WTC11 (cell line): Measurements from ENCODE around the gene CFAP74. TPM values are rescaled to one million over a fixed set of nuclear protein-coding genes. Genes with fewer than 3 reads are reported as not detected.

Experiments used
- ATAC-seq: fragments of 200-7000 bp; cut with Tn5 transposase; 2 replicates; pipeline ENCODE4 v1.10.0; 2021; ENCODE audit warnings: mild to moderate bottlenecking, moderate library complexity
- CTCF ChIA-PET: fragments of 300-600 bp; sonication (Branson Sonifier 250); formaldehyde crosslinking; loops from one replicate; lab custom pipeline; 2021; ENCODE audit warnings: antibody characterized with exemption; lab: Charles Lee
- POLR2A ChIA-PET: fragments of 350-600 bp; sonication (Branson Sonifier 250); formaldehyde crosslinking; loops from one replicate; lab custom pipeline; 2021; ENCODE audit warnings: antibody characterized with exemption; lab: Charles Lee
- DNase-seq: peaks from one replicate; pipeline ENCODE4 v3.0.0; 2021; ENCODE audit warnings: low spot score
- H3K27ac Mint-ChIP-seq: 2 replicates; pipeline ENCODE4 v1.8.0; 2021; ENCODE audit warnings: mixed read lengths
- H3K27me3 Mint-ChIP-seq: 2 replicates; pipeline ENCODE4 v1.8.0; 2021; ENCODE audit warnings: low read depth, mild to moderate bottlenecking, moderate library complexity, mixed read lengths
- H3K36me3 Mint-ChIP-seq: 2 replicates; pipeline ENCODE4 v1.8.0; 2021; ENCODE audit warnings: mixed read lengths
- H3K4me1 Mint-ChIP-seq: 2 replicates; pipeline ENCODE4 v1.8.0; 2022; ENCODE audit warnings: mixed read lengths
- H3K4me3 Mint-ChIP-seq: 2 replicates; pipeline ENCODE4 v1.8.0; 2021; ENCODE audit warnings: mild to moderate bottlenecking, moderate library complexity, mixed read lengths
- H3K9me3 Mint-ChIP-seq: 2 replicates; pipeline ENCODE4 v1.8.0; 2021; ENCODE audit warnings: mixed read lengths
- AR ChIP-seq: fragments of 250-450 bp; sonication (Bioruptor Pico); IDR thresholded peaks from 2 replicates; pipeline ENCODE4 v1.9.0; 2021; ENCODE audit warnings: mild to moderate bottlenecking
- ARID4B ChIP-seq: sonication (generic); formaldehyde crosslinking; IDR thresholded peaks from 2 replicates; pipeline ENCODE4 v1.8.0; 2023; ENCODE audit warnings: missing genetic modification reagents, mild to moderate bottlenecking, borderline replicate concordance
- ATF2 ChIP-seq: sonication (generic); formaldehyde crosslinking; IDR thresholded peaks from 2 replicates; pipeline ENCODE4 v1.8.1; 2022; ENCODE audit warnings: low read depth, missing genetic modification reagents, borderline replicate concordance
- ATF3 ChIP-seq: sonication (generic); formaldehyde crosslinking; conservative IDR thresholded peaks from 2 replicates; pipeline ENCODE4 v1.8.1; 2022; ENCODE audit warnings: mild to moderate bottlenecking, missing genetic modification reagents
- FOXP4 ChIP-seq: sonication (generic); formaldehyde crosslinking; IDR thresholded peaks from 2 replicates; pipeline ENCODE4 v1.8.0; 2022; ENCODE audit warnings: mild to moderate bottlenecking, missing genetic modification reagents
- HMGXB4 ChIP-seq: sonication (generic); formaldehyde crosslinking; IDR thresholded peaks from 2 replicates; pipeline ENCODE4 v1.8.1; 2023; ENCODE audit warnings: mild to moderate bottlenecking, moderate library complexity, missing genetic modification reagents
- IRF1 ChIP-seq: sonication (generic); formaldehyde crosslinking; IDR thresholded peaks from 2 replicates; pipeline ENCODE4 v1.8.0; 2023; ENCODE audit warnings: missing genetic modification reagents
- JAZF1 ChIP-seq: fragments of 250-450 bp; sonication (Bioruptor Pico); IDR thresholded peaks from 2 replicates; pipeline ENCODE4 v1.9.0; 2021; ENCODE audit warnings: moderate library complexity, mild to moderate bottlenecking, inconsistent platforms
- MAX ChIP-seq: sonication (generic); formaldehyde crosslinking; IDR thresholded peaks from 2 replicates; pipeline ENCODE4 v1.8.0; 2022; ENCODE audit warnings: mild to moderate bottlenecking, missing genetic modification reagents
- PRDM15 ChIP-seq: sonication (generic); formaldehyde crosslinking; IDR thresholded peaks from 2 replicates; pipeline ENCODE4 v1.8.0; 2022; ENCODE audit warnings: missing genetic modification reagents
- RORB ChIP-seq: fragments of 250-450 bp; sonication (Bioruptor Pico); IDR thresholded peaks from 2 replicates; pipeline ENCODE4 v1.9.0; 2021; ENCODE audit warnings: mild to moderate bottlenecking
- SMAD3 ChIP-seq: sonication (generic); formaldehyde crosslinking; IDR thresholded peaks from 2 replicates; pipeline ENCODE4 v1.8.0; 2022; ENCODE audit warnings: missing genetic modification reagents, mild to moderate bottlenecking, borderline replicate concordance
- SMAD4 ChIP-seq: sonication (generic); formaldehyde crosslinking; IDR thresholded peaks from 2 replicates; pipeline ENCODE4 v1.8.0; 2022; ENCODE audit warnings: mild to moderate bottlenecking, missing genetic modification reagents
- ZNF121 ChIP-seq: sonication (generic); formaldehyde crosslinking; IDR thresholded peaks from 2 replicates; pipeline ENCODE4 v1.8.0; 2023; ENCODE audit warnings: missing genetic modification reagents
- ZNF317 ChIP-seq: sonication (generic); formaldehyde crosslinking; IDR thresholded peaks from 2 replicates; pipeline ENCODE4 v1.8.1; 2023; ENCODE audit warnings: low read depth, mild to moderate bottlenecking, moderate library complexity, missing genetic modification reagents, borderline replicate concordance
- ZSCAN18 ChIP-seq: fragments of 250-450 bp; sonication (Bioruptor Pico); IDR thresholded peaks from 2 replicates; pipeline ENCODE4 v2.1.2; 2022; ENCODE audit warnings: mild to moderate bottlenecking, moderate library complexity
- total RNA-seq: library from RNA; stranded (reverse); gene quantifications from 3 replicates; pipeline ENCODE4 v1.2.3, GENCODE V29; 2021

The CFAP74 gene
- total RNA-seq, 1 experiment from 2014 or later, result 0.35 TPM

GRCh38 chr1:1947493-1947892 lies 56.1 kb downstream of the CFAP74 start (continued):
- TF ChIP-seq ATF2, result no peak

- Mint-ChIP-seq H3K9me3 (peaks cover 10% of the 10 kb centered on the region), H3K4me1 (peaks cover 4% of the 10 kb centered on the region; the same call in 1 of the 2 replicates)
- POLR2A ChIA-PET, result no interaction called here
- TF ChIP-seq MAX (CRISPR knock-in tag) (no peak), SMAD4 (CRISPR knock-in tag) (no peak), ARID4B (CRISPR knock-in tag) (no peak), ATF3 (no peak), SMAD3 (CRISPR knock-in tag) (no peak), HMGXB4 (CRISPR knock-in tag) (no peak), ZSCAN18 (no peak), RORB (CRISPR knock-in tag) (no peak), ZNF121 (CRISPR knock-in tag) (no peak), AR (CRISPR knock-in tag) (no peak), FOXP4 (no peak), IRF1 (CRISPR knock-in tag) (no peak), PRDM15 (CRISPR knock-in tag) (no peak), JAZF1 (no peak), ZNF317 (CRISPR knock-in tag) (no peak)
These were observed 57.0 kb downstream of the CFAP74 start for GRCh38 chr1:1946540-1946939.

More at GRCh38 chr1:1946540-1946939, 57.0 kb downstream of the CFAP74 start:
- DNase-seq (no peak), ATAC-seq (no peak)
- CTCF ChIA-PET, result interaction anchor here (0.7 to 4.3 kb wide), 3 partner anchors 14 to 100 kb away, joined by 3 to 43 read pairs (median 7); no protein-coding TSS in a partner anchor
- Mint-ChIP-seq H3K27ac (no peak overlapping the region), H3K4me3 (no peak overlapping the region), H3K36me3 (no peaks in the 10 kb centered on the region), H3K27me3 (no peaks in the 10 kb centered on the region)
